ENCODE measurements around the gene CAMK2B. TPM values are rescaled to one million over a fixed set of nuclear protein-coding genes. Genes with fewer than 3 reads are reported as not detected.

CAMK2B gene
- total RNA-seq, 1 donor from 2014 or later: not detected

DNA sequence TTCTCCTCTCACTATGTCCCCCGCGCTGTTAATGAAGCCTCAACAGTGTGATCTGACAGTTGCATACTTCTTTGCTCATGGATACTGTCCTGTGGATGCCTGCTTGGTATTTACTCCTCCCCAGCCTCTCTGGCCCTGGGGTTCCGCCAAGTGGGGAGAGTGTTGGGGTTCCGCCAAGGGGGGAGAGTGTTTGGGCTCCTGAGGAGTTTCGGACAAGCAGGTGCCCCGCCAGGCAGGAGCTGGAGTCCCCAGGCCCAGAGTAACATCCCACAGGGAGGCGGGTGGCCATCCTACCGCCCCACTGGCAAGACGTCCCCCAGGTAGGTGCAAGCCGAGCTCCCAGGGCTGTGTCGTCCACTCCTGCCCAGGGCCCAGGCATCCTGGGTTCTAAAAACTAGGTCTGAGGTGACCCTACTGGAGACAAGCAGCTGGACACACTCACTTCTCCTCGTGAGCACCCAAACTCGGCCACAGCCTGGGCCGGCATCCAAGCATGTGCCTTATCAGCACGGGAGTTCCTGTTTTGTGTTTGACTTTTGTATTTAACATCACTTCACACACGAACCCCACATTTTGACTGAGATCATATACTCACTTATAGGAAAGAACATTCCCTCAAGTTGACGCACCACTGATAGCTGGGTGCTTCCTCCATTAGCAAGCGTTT is 34.2 kb downstream of the CAMK2B start:
- TF ChIP-seq, protein P1, sequence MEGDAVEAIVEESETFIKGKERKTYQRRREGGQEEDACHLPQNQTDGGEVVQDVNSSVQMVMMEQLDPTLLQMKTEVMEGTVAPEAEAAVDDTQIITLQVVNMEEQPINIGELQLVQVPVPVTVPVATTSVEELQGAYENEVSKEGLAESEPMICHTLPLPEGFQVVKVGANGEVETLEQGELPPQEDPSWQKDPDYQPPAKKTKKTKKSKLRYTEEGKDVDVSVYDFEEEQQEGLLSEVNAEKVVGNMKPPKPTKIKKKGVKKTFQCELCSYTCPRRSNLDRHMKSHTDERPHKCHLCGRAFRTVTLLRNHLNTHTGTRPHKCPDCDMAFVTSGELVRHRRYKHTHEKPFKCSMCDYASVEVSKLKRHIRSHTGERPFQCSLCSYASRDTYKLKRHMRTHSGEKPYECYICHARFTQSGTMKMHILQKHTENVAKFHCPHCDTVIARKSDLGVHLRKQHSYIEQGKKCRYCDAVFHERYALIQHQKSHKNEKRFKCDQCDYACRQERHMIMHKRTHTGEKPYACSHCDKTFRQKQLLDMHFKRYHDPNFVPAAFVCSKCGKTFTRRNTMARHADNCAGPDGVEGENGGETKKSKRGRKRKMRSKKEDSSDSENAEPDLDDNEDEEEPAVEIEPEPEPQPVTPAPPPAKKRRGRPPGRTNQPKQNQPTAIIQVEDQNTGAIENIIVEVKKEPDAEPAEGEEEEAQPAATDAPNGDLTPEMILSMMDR (conservative IDR thresholded peaks at IDR 0.05; ENCODE audit: low read depth, low read length): no peak
- DNase-seq (ENCODE audit: low read depth): no peak
- no peak overlapping the region for H3K4me3 ChIP-seq (ENCODE audit: low read depth, low read length)

DNA sequence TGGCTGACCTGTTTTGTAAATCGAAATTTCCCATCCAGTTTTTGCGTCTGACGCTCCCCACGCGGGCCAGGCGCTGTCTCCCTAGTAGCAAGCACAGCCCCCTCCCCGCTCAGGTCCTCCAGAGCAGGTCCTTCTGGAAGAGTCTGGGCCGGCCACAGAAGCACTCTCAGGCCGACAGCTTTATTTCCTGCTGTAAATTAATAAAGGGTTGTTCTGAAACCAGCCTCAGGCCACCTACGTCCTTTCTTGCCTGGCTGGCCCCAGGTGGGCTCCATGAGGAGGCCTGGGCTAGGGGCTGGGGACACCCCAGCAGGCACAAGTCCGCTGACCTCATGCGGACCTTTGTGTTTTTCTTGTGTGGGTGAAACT is 35.2 kb downstream of the CAMK2B start:
- no peak for DNase-seq (ENCODE audit: low read depth)
- TF ChIP-seq, protein P1 (conservative IDR thresholded peaks at IDR 0.05; ENCODE audit: low read depth, low read length): no peak
- H3K4me3 ChIP-seq (ENCODE audit: low read depth, low read length): no peak overlapping the region

DNA sequence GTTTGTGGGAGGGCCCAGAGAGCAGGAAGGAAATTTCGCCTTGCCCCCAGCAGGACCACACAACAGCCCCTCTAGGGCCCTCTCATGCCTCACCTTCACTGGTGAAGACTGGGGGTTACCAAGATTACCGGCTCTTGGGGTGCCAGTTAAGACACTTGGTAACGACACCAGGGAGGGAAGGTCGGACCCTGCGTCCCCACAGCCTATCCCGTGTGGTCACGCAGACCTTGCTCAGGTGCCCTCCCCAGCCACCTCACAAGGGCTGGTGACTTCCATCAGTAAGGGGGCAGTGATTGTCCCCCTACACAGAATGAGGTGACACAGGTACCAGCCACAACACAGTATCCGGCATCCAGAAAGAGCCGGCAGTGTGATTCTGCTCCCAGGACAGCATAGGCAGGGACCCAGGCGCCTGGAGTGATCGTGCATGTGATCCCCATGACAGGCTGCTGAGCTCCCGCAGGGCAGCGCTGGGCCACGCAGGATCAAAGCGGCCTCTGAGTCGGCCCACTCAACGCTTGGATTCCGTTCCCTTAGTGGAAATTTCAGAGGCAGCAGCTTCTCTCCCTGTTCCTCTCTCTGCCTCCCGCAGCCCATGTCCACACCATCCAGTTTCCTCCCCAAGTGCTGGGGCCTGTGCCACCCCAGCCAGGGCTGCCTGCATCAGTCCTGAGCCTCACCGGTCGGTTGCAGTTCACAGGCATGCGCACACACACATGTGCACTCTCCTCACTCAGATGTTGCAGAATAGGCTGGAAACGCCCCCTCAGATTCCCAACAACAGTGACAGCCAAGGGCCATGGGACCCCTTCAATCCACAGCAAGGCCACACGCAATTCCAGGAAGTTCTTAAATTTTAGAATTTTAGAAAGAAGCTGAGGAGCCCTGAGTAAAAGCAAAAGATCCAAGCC is 35.8 kb downstream of the CAMK2B start:
- TF ChIP-seq, protein P1 (conservative IDR thresholded peaks at IDR 0.05; ENCODE audit: low read depth, low read length): no peak
- DNase-seq (ENCODE audit: low read depth): no peak
- H3K4me3 ChIP-seq (ENCODE audit: low read depth, low read length): no peak overlapping the region

DNA sequence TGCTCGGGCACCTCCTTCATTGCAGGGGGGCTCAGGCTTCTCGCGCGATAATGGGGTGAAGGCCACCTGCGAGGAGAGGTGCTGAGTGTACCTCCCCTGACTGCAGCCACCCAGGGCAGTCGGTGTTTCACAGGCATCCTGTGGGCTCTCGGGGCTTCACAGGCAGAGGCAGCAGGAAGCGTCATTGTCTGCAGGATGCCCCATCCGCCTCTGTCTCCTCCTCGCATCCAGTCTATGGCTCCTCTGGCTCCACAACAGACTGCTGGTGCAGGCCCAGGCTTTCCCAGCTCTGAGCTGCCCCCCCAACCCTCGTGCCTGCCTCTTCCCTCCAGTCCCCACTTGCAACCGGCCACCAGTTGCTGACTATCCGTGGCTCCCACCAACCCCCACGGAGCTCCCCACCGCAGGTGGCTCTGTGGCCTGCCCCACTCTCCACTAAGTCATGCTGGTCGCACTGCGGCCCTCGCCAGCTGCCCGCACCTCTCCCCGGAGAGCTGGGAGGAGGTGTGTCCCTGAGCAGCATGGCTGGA is 36.5 kb downstream of the CAMK2B start:
- TF ChIP-seq, protein P1 (conservative IDR thresholded peaks at IDR 0.05; ENCODE audit: low read depth, low read length): no peak
- DNase-seq (ENCODE audit: low read depth): no peak
- H3K4me3 ChIP-seq (ENCODE audit: low read depth, low read length): no peak overlapping the region

DNA sequence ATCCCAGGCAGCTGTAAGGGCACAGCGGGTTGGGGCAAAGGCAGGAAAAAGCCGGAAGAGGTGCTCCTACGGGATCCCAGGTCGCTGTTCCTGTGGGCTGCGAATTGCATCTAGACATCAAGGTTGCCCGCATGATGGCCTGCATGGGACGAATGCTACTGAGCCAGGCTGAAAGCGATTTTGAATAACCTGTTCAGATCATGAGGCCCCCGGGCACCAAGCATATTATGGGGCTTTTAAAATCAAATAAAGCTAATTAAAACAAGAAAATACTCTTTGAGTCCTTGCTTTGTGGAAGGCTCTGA is 37.1 kb downstream of the CAMK2B start:
- TF ChIP-seq, protein P1 (conservative IDR thresholded peaks at IDR 0.05; ENCODE audit: low read depth, low read length): no peak

DNA sequence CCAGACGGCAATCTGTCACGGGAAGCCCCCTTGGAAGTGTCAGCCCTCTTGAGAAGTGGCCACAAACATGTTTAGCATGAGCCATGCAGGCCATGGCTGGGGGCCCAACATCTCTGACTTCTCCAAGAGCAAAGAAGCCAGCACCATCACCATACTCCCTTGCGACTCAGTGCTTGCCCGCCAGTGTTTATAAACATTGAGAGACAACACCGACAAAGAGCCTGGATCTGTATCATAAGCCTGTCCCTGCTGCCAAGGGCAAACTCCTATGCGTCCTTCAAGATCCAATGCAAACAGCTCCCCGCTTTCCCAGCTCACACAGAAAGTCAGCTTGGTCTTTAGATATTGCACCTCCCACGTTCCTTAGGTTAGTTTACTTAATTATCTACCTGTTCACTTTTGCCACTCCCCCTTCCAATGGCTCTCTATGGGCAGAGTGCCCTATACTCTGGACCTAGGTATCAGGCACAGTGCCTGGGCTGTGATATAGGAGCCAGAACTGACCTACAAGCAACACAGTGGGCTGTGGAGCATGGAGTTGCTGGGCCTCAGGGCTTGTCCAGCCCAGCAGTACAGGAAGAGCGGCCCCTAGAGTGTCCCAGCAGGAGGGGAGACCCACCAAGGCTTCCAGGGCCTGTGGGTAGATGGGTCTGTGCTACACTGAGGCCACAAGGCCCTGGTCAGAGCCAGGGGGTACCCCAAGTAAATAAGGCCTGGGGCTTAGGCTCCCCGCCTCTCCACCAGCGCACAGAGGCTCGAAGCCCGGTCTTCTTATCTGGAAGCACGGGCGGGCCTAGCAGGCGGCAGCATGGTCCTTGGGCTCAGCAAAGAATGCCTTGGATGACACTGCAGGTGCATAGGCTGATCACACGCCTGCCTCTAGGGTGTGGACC is 37.7 kb downstream of the CAMK2B start:
- TF ChIP-seq, protein P1 (conservative IDR thresholded peaks at IDR 0.05; ENCODE audit: low read depth, low read length): no peak
- no peak for DNase-seq (ENCODE audit: low read depth)

More for the DNA sequence above, 37.1 kb downstream of the CAMK2B start:
- no peak for DNase-seq (ENCODE audit: low read depth)
- no peak overlapping the region for H3K4me3 ChIP-seq (ENCODE audit: low read depth, low read length)

More for the DNA sequence above, 37.7 kb downstream of the CAMK2B start:
- H3K4me3 ChIP-seq (ENCODE audit: low read depth, low read length): no peak overlapping the region

Data from epithelial cell of proximal tubule (primary cell).